WERI-Rb-1 (cell line): ENCODE measurements around the gene BAIAP3.

Experiments used
- DNase-seq: peaks from one replicate; pipeline ENCODE4 v3.0.0-alpha.2; 2020
- H3K27ac ChIP-seq: fragments of 250-450 bp; sonication (Bioruptor Pico); 2 replicates; pipeline ENCODE4 v1.5.1; 2020; ENCODE audit warnings: mild to moderate bottlenecking, moderate library complexity
- H3K27me3 ChIP-seq: fragments of 250-450 bp; sonication (Bioruptor Pico); 2 replicates; pipeline ENCODE4 v1.5.1; 2021; ENCODE audit warnings: mild to moderate bottlenecking, low read depth, moderate library complexity; ENCODE audit not compliant: insufficient read depth, severe bottlenecking
- H3K36me3 ChIP-seq: fragments of 250-450 bp; sonication (Bioruptor Pico); 2 replicates; pipeline ENCODE4 v1.5.1; 2020; ENCODE audit warnings: mild to moderate bottlenecking, moderate library complexity
- H3K4me3 ChIP-seq: 2 replicates; pipeline ENCODE4 v1.5.1; 2011; ENCODE audit warnings: low read depth, mild to moderate bottlenecking, control low read depth, low read length
- H3K9me3 ChIP-seq: fragments of 250-450 bp; sonication (Bioruptor Pico); 2 replicates; pipeline ENCODE4 v1.5.1; 2021; ENCODE audit warnings: mild to moderate bottlenecking, moderate library complexity; ENCODE audit not compliant: severe bottlenecking
- CTCF ChIP-seq: IDR thresholded peaks from 2 replicates; pipeline ENCODE4 v1.5.1; 2011; ENCODE audit warnings: low read depth, mild to moderate bottlenecking, control low read depth, inconsistent platforms, low read length

Gene BAIAP3

GRCh38 chr16:1320097-1320496 is 13.3 kb upstream of the BAIAP3 start:
- no peak for TF ChIP-seq CTCF
- Histone ChIP-seq H3K4me3 (no peak overlapping the region), H3K9me3 (no peaks in the 10 kb centered on the region), H3K36me3 (peaks cover 94% of the 10 kb centered on the region), H3K27ac (no peak overlapping the region), H3K27me3 (no peaks in the 10 kb centered on the region)
- DNase-seq, result no peak

- Histone ChIP-seq H3K27ac (no peak overlapping the region), H3K9me3 (no peaks in the 10 kb centered on the region), H3K27me3 (no peaks in the 10 kb centered on the region), H3K4me3 (no peak overlapping the region), H3K36me3 (peaks cover 92% of the 10 kb centered on the region)
- DNase-seq, result no peak
- no peak for TF ChIP-seq CTCF
These were observed 12.7 kb upstream of the BAIAP3 start for GRCh38 chr16:1320658-1321240.

GRCh38 chr16:1322407-1322806 is 11.0 kb upstream of the BAIAP3 start:
- H3K27me3 ChIP-seq, result no peaks in the 10 kb centered on the region
- DNase-seq, result no peak
- TF ChIP-seq CTCF, result no peak
- no peak overlapping the region for H3K27ac ChIP-seq
- H3K36me3 ChIP-seq, result peaks cover 76% of the 10 kb centered on the region
- H3K9me3 ChIP-seq, result no peaks in the 10 kb centered on the region
- no peak overlapping the region for H3K4me3 ChIP-seq

GRCh38 chr16:1323296-1324239 is 9.9 kb upstream of the BAIAP3 start:
- TF ChIP-seq CTCF, result no peak
- Histone ChIP-seq H3K36me3 (peaks cover 64% of the 10 kb centered on the region), H3K4me3 (no peak overlapping the region), H3K9me3 (no peaks in the 10 kb centered on the region), H3K27ac (no peak overlapping the region), H3K27me3 (no peaks in the 10 kb centered on the region)
- DNase-seq, result no peak

GRCh38 chr16:1324286-1324826 is 9.1 kb upstream of the BAIAP3 start:
- H3K9me3 ChIP-seq, result no peaks in the 10 kb centered on the region
- no peaks in the 10 kb centered on the region for H3K27me3 ChIP-seq
- H3K27ac ChIP-seq, result no peak overlapping the region
- peaks cover 56% of the 10 kb centered on the region for H3K36me3 ChIP-seq
- no peak for TF ChIP-seq CTCF
- DNase-seq, result no peak
- no peak overlapping the region for H3K4me3 ChIP-seq
